B cell (primary cell): ENCODE data around the gene PLAAT5. TPM values are rescaled to one million over a fixed set of nuclear protein-coding genes. Genes with fewer than 3 reads are reported as not detected.

ENCODE experiments used
- ATAC-seq: fragments of 200-7000 bp; cut with Tn5 transposase; one replicate; pipeline ENCODE4 v1.10.0; 2021; ENCODE audit warnings: low read depth, mild to moderate bottlenecking, moderate number of reproducible peaks, moderate library complexity
- CTCF ChIA-PET: fragments of 350-600 bp; sonication (Branson Sonifier 250); formaldehyde crosslinking; loops from one replicate; lab custom pipeline; 2021; ENCODE audit warnings: antibody characterized with exemption, inconsistent platforms; lab: Charles Lee
- POLR2A ChIA-PET: fragments of 350-600 bp; sonication (Branson Sonifier 250); formaldehyde crosslinking; loops from one replicate; lab custom pipeline; 2021; ENCODE audit warnings: antibody characterized with exemption; lab: Charles Lee
- DNase-seq: peaks from one replicate; pipeline ENCODE4 v3.0.0; 2013
- H2AFZ ChIP-seq: 2 replicates; pipeline ENCODE4 v1.6.1; 2012; ENCODE audit warnings: mild to moderate bottlenecking, low read depth, low read length; ENCODE audit not compliant: insufficient read depth, poor library complexity, severe bottlenecking
- H3K27ac ChIP-seq, 2 donors: 1 replicate in 1 of 2; 2 replicates in 1 of 2; pipeline ENCODE4 v1.5.1; 2012 to 2013; ENCODE audit warnings: low read length in 2 of 2, mild to moderate bottlenecking in 2 of 2, moderate library complexity in 1 of 2
- H3K27me3 ChIP-seq, 4 experiments: fragments of 200-600 bp in 1 of 4; sonication (generic) in 1 of 4; replicated peaks in 1 of 4; 1 replicate in 2 of 4; 2 replicates in 2 of 4; pipeline versions ENCODE4 v1.6.1 to v1.7.0; 2013 to 2016; ENCODE audit warnings: low read length in 3 of 4, mild to moderate bottlenecking in 2 of 4, mixed read lengths in 1 of 4, moderate library complexity in 1 of 4; ENCODE audit not compliant: insufficient read depth in 4 of 4, control insufficient read depth in 3 of 4; ENCODE audit errors: control extremely low read depth in 1 of 4
- H3K36me3 ChIP-seq, 2 experiments: replicated peaks in 1 of 2; 1 replicate in 1 of 2; 2 replicates in 1 of 2; pipeline versions ENCODE4 v1.6.1 to v1.7.1; 2013; ENCODE audit warnings: low read length in 1 of 2; ENCODE audit not compliant: insufficient read depth in 2 of 2, control insufficient read depth in 1 of 2; ENCODE audit errors: control extremely low read depth in 1 of 2, extremely low read depth in 1 of 2
- H3K4me1 ChIP-seq, 2 donors: fragments of 200-600 bp in 1 of 2; sonication (generic) in 1 of 2; 1 replicate in 1 of 2; 2 replicates in 1 of 2; pipeline versions ENCODE4 v1.5.1 to v1.6.1; 2013 to 2017; ENCODE audit warnings: low read length in 2 of 2; ENCODE audit not compliant: control insufficient read depth in 2 of 2, insufficient read depth in 2 of 2
- H3K4me2 ChIP-seq: replicated peaks from 2 replicates; pipeline ENCODE3; 2012; ENCODE audit warnings: mild to moderate bottlenecking, low read depth, low read length; ENCODE audit not compliant: poor library complexity, severe bottlenecking
- H3K4me3 ChIP-seq, 5 experiments: fragments of 200-600 bp in 1 of 5; sonication (generic) in 1 of 5; 1 replicate in 3 of 5; 2 replicates in 2 of 5; pipeline versions ENCODE4 v1.5.1 to v1.7.0; 2011 to 2016; ENCODE audit warnings: low read length in 4 of 5, mild to moderate bottlenecking in 4 of 5, low read depth in 2 of 5, control low read depth in 1 of 5, moderate library complexity in 1 of 5; ENCODE audit not compliant: insufficient read depth in 1 of 5; ENCODE audit errors: control extremely low read depth in 1 of 5, extremely low read depth in 1 of 5
- H3K79me2 ChIP-seq: fragments of 200-600 bp; sonication (generic); one replicate; pipeline ENCODE4 v1.6.0; 2016; ENCODE audit warnings: low read length; ENCODE audit not compliant: control insufficient read depth, insufficient read depth
- H3K9ac ChIP-seq: fragments of 200-600 bp; sonication (generic); 2 replicates; pipeline ENCODE4 v1.6.1; 2017; ENCODE audit warnings: mild to moderate bottlenecking, low read length, moderate library complexity
- H3K9me3 ChIP-seq, 3 donors: one replicate each; pipeline versions ENCODE4 v1.6.1 to v1.7.1; 2013; ENCODE audit warnings: low read length in 2 of 3; ENCODE audit not compliant: control insufficient read depth in 2 of 3, insufficient read depth in 1 of 3; ENCODE audit errors: control extremely low read depth in 1 of 3
- H4K20me1 ChIP-seq: 2 replicates; pipeline ENCODE4 v1.6.0; 2012; ENCODE audit warnings: mild to moderate bottlenecking, low read length; ENCODE audit not compliant: insufficient read depth, control insufficient read depth, poor library complexity, severe bottlenecking
- H3K27ac Mint-ChIP-seq: one replicate; pipeline ENCODE4 v1.8.0; 2021; ENCODE audit warnings: mixed read lengths
- H3K27me3 Mint-ChIP-seq: one replicate; pipeline ENCODE4 v1.8.0; 2021; ENCODE audit warnings: mixed read lengths
- H3K4me1 Mint-ChIP-seq: one replicate; pipeline ENCODE4 v1.8.0; 2021; ENCODE audit warnings: mixed read lengths
- H3K4me3 Mint-ChIP-seq: one replicate; pipeline ENCODE4 v1.8.0; 2021; ENCODE audit warnings: mixed read lengths
- H3K9me3 Mint-ChIP-seq: one replicate; pipeline ENCODE4 v1.8.0; 2022; ENCODE audit warnings: mixed read lengths; ENCODE audit not compliant: insufficient read depth
- EZH2 ChIP-seq: IDR thresholded peaks from 2 replicates; pipeline ENCODE4 v1.6.1; 2012; ENCODE audit warnings: borderline replicate concordance, low read depth, mild to moderate bottlenecking, moderate library complexity, low read length; ENCODE audit not compliant: insufficient read depth, poor library complexity, severe bottlenecking
- WGBS: methylation state at CpG from one replicate; pipeline ENCODE4 v1.1.5; 2013; ENCODE audit warnings: missing lambda C conversion rate; ENCODE audit not compliant: insufficient coverage; 5-methylcytosine and 5-hydroxymethylcytosine counted together
- intact Hi-C: fragments of 100-400 bp; cut with micrococcal nuclease; formaldehyde crosslinking; loops from one replicate; pipeline ENCODE4 v1.10.0; 2022
- polyA plus RNA-seq: library from polyadenylated mRNA; depleted of rRNA; stranded (reverse); fragments of >200 nt; gene quantifications from 2 replicates; pipeline ENCODE4 v1.2.3, GENCODE V29; 2012
- total RNA-seq, 2 donors: library from RNA; stranded (reverse); fragments of 120-200 nt in 1 of 2; gene quantifications; 1 replicate in 1 of 2; 2 replicates in 1 of 2; pipeline versions ENCODE4 v1.2.3 to v1.2.4, GENCODE V29; 2013 to 2022
- TF ChIP-seq, protein P1 (sequence below): fragments of 200-600 bp; IDR thresholded peaks from one replicate; pipeline ENCODE4 v1.8.0; 2022; ENCODE audit warnings: antibody characterized with exemption, mild to moderate bottlenecking

The PLAAT5 gene
- total and polyA plus RNA-seq, 2 donors (not counting 1 experiment from before 2014, with no cell fraction given), result not detected

DNA sequence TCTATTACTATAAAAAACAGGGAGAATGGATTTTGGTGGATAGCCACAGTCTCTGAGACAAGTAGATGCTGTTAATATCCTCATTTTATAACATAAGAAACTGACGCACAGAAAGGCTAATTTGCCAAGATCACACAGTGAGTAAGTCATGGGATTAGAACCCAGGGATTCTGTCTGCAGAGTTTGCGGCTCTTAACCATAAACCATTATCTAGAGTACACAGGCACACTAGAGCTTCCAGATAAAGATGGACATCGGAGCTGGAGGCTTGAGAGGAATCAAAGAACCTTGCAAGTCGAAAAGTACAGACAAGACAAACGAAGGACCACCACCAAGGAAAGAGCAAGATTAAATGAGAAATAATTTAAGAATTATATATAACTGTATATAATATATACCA, 26.2 kb upstream of the PLAAT5 start:
- Mint-ChIP-seq H3K27me3 (peaks cover 9% of the 10 kb centered on the region), H3K4me1 (no peaks in the 10 kb centered on the region), H3K4me3 (no peak overlapping the region), H3K9me3 (peaks cover 5% of the 10 kb centered on the region), H3K27ac (no peak overlapping the region)
- Histone ChIP-seq H3K27me3 (no peaks in the 10 kb centered on the region), H3K27ac (no peak overlapping the region), H3K9me3 (no peaks in the 10 kb centered on the region), H3K79me2 (no peaks in the 10 kb centered on the region), H3K9ac (no peak overlapping the region), H3K4me3 (no peak overlapping the region), H3K36me3 (no peaks in the 10 kb centered on the region), H3K4me1 (no peaks in the 10 kb centered on the region), H3K4me2 (no peak overlapping the region), H2AFZ (no peak overlapping the region), H4K20me1 (no peaks in the 10 kb centered on the region)
- DNase-seq (no peak), ATAC-seq (no peak)
- intact Hi-C loops, result no loop called here
- WGBS, result no CpG with 5 or more reads among the region's 5 CpGs
- POLR2A ChIA-PET, result no interaction called here
- TF ChIP-seq, protein P1, sequence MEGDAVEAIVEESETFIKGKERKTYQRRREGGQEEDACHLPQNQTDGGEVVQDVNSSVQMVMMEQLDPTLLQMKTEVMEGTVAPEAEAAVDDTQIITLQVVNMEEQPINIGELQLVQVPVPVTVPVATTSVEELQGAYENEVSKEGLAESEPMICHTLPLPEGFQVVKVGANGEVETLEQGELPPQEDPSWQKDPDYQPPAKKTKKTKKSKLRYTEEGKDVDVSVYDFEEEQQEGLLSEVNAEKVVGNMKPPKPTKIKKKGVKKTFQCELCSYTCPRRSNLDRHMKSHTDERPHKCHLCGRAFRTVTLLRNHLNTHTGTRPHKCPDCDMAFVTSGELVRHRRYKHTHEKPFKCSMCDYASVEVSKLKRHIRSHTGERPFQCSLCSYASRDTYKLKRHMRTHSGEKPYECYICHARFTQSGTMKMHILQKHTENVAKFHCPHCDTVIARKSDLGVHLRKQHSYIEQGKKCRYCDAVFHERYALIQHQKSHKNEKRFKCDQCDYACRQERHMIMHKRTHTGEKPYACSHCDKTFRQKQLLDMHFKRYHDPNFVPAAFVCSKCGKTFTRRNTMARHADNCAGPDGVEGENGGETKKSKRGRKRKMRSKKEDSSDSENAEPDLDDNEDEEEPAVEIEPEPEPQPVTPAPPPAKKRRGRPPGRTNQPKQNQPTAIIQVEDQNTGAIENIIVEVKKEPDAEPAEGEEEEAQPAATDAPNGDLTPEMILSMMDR, result no peak
- TF ChIP-seq EZH2, result no peak
- CTCF ChIA-PET, result interaction anchor here (1.3 kb wide), 1 partner anchor 20 kb away, joined by 4 read pairs; no protein-coding TSS in a partner anchor

DNA sequence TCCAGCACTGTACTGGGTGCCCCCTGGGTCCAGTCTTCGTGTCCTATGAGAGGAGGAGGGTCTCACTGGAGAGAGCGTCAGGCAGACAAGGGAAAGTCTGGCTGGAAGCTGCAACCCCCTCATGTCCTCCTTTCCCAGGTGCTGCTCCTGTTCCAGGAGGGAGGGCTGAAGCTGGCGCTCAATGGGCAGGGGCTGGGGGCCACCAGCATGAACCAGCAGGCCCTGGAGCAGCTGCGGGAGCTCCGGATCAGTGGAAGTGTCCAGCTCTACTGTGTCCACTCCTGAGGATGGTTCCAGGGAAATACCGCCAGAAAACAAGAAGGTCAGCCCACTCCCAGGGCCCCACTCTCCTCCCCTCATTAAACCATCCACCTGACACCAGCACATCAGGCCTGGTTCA, 25.1 kb upstream of the PLAAT5 start:
- no peak overlapping the region for H3K4me2 ChIP-seq
- ATAC-seq (no peak), DNase-seq (no peak)
- intact Hi-C loops, result no loop called here
- Mint-ChIP-seq H3K27ac (no peak overlapping the region), H3K4me3 (no peak overlapping the region), H3K9me3 (peaks cover 5% of the 10 kb centered on the region), H3K4me1 (no peaks in the 10 kb centered on the region), H3K27me3 (peaks cover 9% of the 10 kb centered on the region)
- H3K9me3 ChIP-seq, result no peaks in the 10 kb centered on the region
- TF ChIP-seq EZH2, result no peak
- TF ChIP-seq, protein P1, result no peak
- POLR2A ChIA-PET, result no interaction called here
- H4K20me1 ChIP-seq, result no peaks in the 10 kb centered on the region
- H3K4me1 ChIP-seq, result no peaks in the 10 kb centered on the region
- no peak overlapping the region for H3K4me3 ChIP-seq
- H3K79me2 ChIP-seq, result no peaks in the 10 kb centered on the region
- CTCF ChIA-PET, result no interaction called here
- no peaks in the 10 kb centered on the region for H3K36me3 ChIP-seq
- 93% methylated on average over 5 of the region's 6 CpGs for WGBS
- H3K9ac ChIP-seq, result no peak overlapping the region
- no peaks in the 10 kb centered on the region for H3K27me3 ChIP-seq
- H2AFZ ChIP-seq, result no peak overlapping the region
- H3K27ac ChIP-seq, result no peak overlapping the region
